HG02852 (cell line): ENCODE measurements around the gene MST1R.
A peak's percentile ranks its signal among the peaks of the same experiment; 100 is the strongest.
"Not testable (repeated sequence)": the region's sequence is repeated elsewhere in the genome, so short reads cannot be mapped to it uniquely, and the experiment has no call there.

ENCODE experiments used
- ATAC-seq: cut with Tn5 transposase; IDR thresholded peaks from one replicate; pipeline ENCODE4 v1.9.1; 2021; ENCODE audit warnings: mild to moderate bottlenecking, moderate library complexity; ENCODE audit not compliant: unreplicated experiment

The MST1R gene

GRCh38 chr3:49903451-49904424 is at the start of gene MST1R:
TSS of gene MST1R (minus strand) at chr3:49903873. CDS start at chr3:49903609, 264 bp downstream.
- ATAC-seq, result peak; percentile 68

- no peak for ATAC-seq
Observed at GRCh38 chr3:49952924-49953323, 49.3 kb upstream of the MST1R start.

GRCh38 chr3:49942651-49943050 is 39.0 kb upstream of the MST1R start:
- no peak for ATAC-seq

GRCh38 chr3:49940667-49941249 is 37.1 kb upstream of the MST1R start:
- ATAC-seq, result no peak

GRCh38 chr3:49939858-49940666 is 36.4 kb upstream of the MST1R start, which contains the start of gene RBM6:
TSS of gene RBM6 (plus strand) at chr3:49940150. CDS start at chr3:49962642, 22,492 bp downstream.
- ATAC-seq, result peak; percentile 93

- no peak for ATAC-seq
Observed at GRCh38 chr3:49937090-49937489, 33.4 kb upstream of the MST1R start.

GRCh38 chr3:49932281-49932680 is 28.6 kb upstream of the MST1R start:
- not testable (repeated sequence) for ATAC-seq

- ATAC-seq, result no peak
Observed at GRCh38 chr3:49930922-49931321, 27.2 kb upstream of the MST1R start.

GRCh38 chr3:49930168-49930690 is 26.6 kb upstream of the MST1R start:
- no peak for ATAC-seq

GRCh38 chr3:49929291-49930167 is 25.9 kb upstream of the MST1R start, which contains the start of gene MON1A:
TSS of gene MON1A (minus strand) at chr3:49929811. CDS start at chr3:49913346, 16,465 bp downstream.
- ATAC-seq, result peak; percentile 91

GRCh38 chr3:49928481-49929017 is 24.9 kb upstream of the MST1R start:
- ATAC-seq, result no peak

GRCh38 chr3:49927798-49928197 is 24.1 kb upstream of the MST1R start:
- ATAC-seq, result no peak

- no peak for ATAC-seq
Observed at GRCh38 chr3:49926117-49926728, 22.6 kb upstream of the MST1R start.

- ATAC-seq, result no peak
Observed at GRCh38 chr3:49925485-49925884, 21.8 kb upstream of the MST1R start.

- ATAC-seq, result no peak
Observed at GRCh38 chr3:49924683-49925082, 21.0 kb upstream of the MST1R start.

- ATAC-seq, result not testable (repeated sequence)
Observed at GRCh38 chr3:49917806-49918590, 14.3 kb upstream of the MST1R start.

GRCh38 chr3:49916686-49917085 is 13.0 kb upstream of the MST1R start:
- ATAC-seq, result no peak

GRCh38 chr3:49914906-49915305 is 11.2 kb upstream of the MST1R start:
- no peak for ATAC-seq
